T-helper 2 cell treated with Interferon-gamma antibody and Interleukin-4, amounts not matched to agents 100 ng/mL and 5 ng/mL, for 36 hours (primary cell): Measurements from ENCODE around the gene CHCHD6. TPM values are rescaled to one million over a fixed set of nuclear protein-coding genes. Genes with fewer than 3 reads are reported as not detected.

Experiments used
- intact Hi-C: fragments of 100-400 bp; cut with micrococcal nuclease; formaldehyde crosslinking; loops from one replicate; pipeline ENCODE4 v1.15.1; 2023
- total RNA-seq: library from RNA; stranded (reverse); gene quantifications from 2 replicates; pipeline ENCODE4 v1.2.3, GENCODE V29; 2022

Gene CHCHD6
- total RNA-seq, 1 donor from 2014 or later, result 7.0 TPM

DNA sequence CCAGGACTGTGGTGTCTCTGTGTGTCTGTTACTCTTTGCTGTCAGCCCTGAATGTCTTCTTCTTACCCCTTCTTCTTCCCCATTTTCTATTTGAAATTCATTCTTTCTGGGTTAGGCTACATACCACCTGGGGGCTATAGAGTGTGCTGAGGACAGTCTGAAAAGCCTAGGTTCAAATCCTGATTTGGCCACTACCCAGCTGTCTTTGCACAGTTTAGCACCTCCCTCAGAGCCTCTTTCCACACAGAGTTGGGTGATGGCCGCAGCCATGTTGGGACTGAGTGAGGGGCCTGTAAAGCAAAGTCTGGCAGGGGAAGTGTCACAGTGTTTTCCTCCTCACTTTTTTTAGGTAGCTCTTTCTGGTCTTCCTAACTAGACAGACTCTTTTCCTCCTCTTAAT, 113.7 kb downstream of the CHCHD6 start:
- intact Hi-C loops, result no loop called here

DNA sequence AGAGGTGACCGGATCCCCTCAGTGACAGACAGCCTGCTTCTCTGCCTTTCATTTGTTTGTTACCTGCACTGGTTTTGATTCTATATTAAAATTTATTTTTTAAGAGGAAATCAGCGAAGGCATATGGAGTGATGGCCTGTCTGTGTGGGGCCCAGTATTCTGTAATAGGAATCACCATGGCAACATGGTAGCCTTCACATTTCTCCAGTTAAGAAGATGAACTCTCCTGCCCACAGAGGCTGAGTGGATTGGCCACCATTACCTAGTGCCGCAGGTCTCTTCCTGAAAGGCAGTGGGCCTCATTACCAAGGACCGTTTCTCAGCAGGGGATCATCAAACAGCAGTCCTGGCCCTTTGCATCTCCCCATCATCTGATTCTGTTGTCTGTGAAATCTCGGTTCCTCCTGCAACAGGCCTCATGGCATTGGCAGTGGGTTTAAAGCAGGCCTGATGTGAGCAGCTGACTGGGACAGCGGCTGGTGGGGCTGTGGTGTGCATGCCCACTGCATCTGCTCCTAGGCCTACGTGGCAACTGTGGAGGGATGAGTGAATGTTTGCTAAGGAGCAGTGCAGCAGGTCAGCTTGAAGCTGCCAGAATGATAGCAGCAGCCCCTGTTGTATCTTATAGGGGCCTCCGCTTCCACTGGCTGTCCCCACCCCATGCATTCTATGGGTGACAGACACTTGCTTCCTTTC, 114.5 kb downstream of the CHCHD6 start:
- intact Hi-C loops, result no loop called here

GRCh38 chr3:126826693-126827092, 122.7 kb downstream of the CHCHD6 start:
- intact Hi-C loops, result no loop called here

- intact Hi-C loops, result no loop called here
Observed at GRCh38 chr3:126827121-126827520, 123.1 kb downstream of the CHCHD6 start.

DNA sequence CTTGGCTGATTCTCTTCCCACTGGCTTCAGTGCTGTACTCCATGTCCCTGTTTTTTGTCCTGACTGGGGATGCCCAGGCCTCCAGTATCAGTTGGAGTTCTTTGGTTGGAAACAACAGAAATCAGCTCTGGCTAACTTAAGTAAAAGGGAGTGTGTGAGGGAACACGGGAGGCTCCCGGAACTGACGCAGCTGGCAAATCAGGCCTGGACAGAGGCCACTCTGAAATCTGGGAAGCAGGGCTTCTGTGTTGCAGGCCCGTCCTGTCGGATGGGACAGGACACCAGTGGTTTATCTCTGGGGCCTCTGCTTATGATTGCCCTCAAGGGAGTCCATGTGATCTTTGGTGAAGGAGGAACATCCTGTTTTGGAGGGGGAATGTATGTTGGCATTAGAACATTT, 124.3 kb downstream of the CHCHD6 start:
- intact Hi-C loops, result no loop called here

GRCh38 chr3:126832933-126833332, 128.9 kb downstream of the CHCHD6 start:
- intact Hi-C loops, result no loop called here

GRCh38 chr3:126834596-126835471, 130.8 kb downstream of the CHCHD6 start:
- intact Hi-C loops, result no loop called here

DNA sequence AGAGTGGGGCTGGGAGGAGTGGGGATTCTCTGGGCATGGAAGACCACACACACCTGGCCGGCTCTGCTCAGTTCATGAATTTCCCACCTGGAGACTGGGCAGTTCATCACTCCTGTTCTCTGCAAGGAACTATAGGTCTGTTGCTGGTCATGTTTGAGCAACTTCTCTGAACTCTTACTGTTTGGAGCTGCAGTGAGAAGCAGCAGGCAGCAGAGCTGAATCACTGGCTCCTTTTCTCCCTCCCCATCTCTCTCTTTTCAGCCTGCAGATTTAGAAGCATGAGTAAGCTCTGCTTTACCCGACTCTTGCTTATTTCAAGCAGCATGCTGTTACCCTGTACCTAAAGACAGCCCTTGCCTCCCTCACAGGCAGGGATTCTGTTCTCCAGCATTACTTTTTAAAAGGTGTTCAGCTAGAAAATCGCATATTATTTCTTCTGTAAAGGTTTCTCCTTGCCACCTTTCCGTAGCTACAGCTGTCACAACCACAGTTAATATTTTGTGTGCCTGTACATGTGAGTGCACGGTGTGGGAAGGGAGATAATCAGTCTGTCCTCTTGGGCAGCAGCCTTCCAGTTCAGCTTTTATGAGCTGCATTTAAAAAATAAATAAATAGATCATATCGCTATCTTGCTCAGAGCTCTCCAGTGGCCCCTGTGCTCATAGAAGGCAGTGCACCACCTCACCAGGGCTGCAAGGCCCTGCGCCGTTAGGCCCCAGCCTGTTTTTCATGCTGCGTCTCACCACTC, 131.6 kb downstream of the CHCHD6 start:
- intact Hi-C loops, result no loop called here

- intact Hi-C loops, result no loop called here
Observed at GRCh38 chr3:126836220-126836860, 132.3 kb downstream of the CHCHD6 start.

GRCh38 chr3:126837773-126838172, 133.7 kb downstream of the CHCHD6 start:
- intact Hi-C loops, result no loop called here

- intact Hi-C loops, result no loop called here
Observed at GRCh38 chr3:126845920-126846715, 142.1 kb downstream of the CHCHD6 start.

- intact Hi-C loops, result no loop called here
Observed at GRCh38 chr3:126847061-126847460, 143.0 kb downstream of the CHCHD6 start.

DNA sequence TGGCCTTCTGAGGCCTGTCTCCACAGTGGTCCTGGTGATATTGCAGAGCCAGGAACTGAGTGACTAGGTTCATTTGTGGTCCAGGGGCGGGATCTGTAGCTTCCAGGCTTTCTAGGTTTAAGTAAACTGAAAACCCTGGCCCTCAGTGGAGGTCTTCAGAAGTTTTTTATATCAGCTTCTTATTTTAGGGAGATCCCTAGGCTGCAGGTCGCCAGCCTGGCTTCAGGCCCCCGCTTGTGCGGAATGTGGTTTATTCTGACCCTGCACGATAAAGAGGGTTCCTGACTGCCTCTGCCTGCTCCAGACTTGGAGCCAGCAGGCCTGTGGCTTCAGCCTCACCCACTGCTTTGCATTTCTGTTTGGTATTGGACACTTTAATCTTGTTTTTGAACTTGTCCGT, 145.0 kb downstream of the CHCHD6 start:
- intact Hi-C loops, result no loop called here

DNA sequence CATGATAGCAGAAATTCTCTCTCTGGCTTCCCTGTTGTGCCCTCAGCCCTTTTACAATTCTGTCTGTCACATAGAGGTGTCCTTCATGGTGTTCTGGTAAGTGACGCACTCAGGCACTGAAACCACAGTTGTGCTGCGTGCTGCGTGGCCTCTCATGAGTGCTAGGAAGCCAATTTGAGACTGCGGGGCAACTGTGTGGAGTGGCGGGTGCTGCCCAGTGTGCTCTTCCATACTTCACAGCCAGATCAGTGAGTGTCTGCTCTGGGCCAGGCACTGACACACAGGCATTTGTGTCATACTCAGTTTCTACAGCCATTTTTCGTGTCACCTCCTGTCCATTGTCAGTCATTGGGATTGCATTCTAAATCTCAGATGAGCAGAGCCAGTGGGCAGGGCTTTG, 145.7 kb downstream of the CHCHD6 start:
- intact Hi-C loops, result no loop called here

DNA sequence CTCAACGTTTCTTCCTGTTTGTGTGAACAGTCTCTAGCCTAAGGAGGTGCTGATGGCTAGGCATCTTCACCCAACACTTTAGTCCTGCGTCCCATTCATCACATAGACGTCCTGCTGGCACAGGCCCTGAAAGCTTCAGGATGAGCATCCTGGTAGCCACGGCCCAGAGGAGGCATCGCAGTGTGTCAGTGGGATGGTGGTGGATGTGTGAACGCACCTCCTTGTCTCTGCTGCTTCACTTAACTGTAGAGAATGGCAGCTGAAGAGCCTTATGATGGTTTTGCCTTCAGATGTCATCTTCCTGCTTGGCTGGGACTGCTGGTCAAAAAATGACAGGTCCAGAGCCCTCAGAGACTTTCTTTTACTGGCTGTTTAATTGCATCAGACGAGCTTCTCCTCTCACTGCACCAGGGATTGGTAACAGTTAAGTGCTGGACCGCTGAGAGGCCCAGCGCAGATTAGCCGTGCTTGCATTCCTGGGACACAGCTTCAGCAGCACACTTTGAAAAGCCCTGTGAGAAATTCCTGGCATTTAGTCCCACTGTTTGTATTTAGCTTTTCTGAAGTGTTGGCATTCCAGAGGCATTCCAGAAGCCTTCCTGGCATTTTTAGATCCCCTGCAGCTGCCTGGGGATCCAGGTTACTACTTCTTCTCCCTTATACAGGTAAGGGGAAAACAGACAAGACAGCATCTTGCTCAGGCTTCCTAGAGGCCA, 146.5 kb downstream of the CHCHD6 start:
- intact Hi-C loops, result no loop called here

GRCh38 chr3:126851382-126851781, 147.3 kb downstream of the CHCHD6 start:
- intact Hi-C loops, result no loop called here

DNA sequence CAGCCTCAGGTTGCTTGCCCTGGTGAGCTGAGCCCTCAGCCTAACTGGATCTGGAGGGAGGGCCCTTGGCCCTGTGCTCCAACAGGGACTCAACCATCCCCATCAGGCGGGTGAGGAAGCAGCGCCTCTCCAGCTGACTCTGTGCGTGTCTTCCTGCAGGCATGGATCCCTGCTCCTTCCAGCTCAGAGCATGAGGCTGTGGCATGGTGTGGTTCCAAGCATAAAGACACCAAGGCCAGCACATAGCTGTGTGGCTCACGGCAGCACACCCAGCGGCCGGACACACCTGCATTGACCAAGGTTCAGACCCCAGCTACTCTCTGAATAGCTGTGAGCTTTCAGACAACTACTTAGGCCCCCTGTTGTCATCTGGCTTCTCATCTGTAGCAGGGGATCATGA, 147.9 kb downstream of the CHCHD6 start:
- intact Hi-C loops, result no loop called here

GRCh38 chr3:126852511-126852910, 148.5 kb downstream of the CHCHD6 start:
- intact Hi-C loops, result no loop called here

GRCh38 chr3:126854666-126855065, 150.6 kb downstream of the CHCHD6 start:
- intact Hi-C loops, result no loop called here

DNA sequence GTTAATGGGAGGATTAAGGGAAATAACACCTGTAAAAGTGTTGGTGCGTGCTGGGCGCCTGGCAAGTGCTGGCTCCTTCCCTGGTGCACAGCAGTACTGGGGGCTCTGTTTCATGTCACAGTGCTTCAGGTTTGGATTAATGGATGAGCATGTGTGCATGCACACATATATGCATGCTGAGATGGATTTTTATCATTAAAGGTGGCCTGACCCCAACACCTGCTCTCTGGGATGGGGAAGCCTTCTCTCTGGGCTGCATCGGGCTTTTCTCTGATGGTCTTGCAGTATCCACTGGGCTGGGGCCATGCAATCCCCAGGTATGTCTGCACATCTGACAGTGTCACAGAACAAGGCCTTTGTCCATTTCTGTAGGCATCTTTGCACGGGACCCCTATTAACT, 151.3 kb downstream of the CHCHD6 start:
- intact Hi-C loops, result no loop called here
